Measurements from ENCODE around the gene SP8. TPM values are rescaled to one million over a fixed set of nuclear protein-coding genes. Genes with fewer than 3 reads are reported as not detected.

SP8 gene
- total RNA-seq, 4 donors from 2014 or later = 0.72 to 24.8 (median 5.5) TPM; not detected in 1

- no peak overlapping the region for H3K4me3 ChIP-seq
- 88% methylated on average over 5 of the region's 5 CpGs for WGBS
- no peak for DNase-seq (ENCODE audit: low spot score in 2 of 2)
- no peaks in the 10 kb centered on the region for H3K36me3 ChIP-seq
- no peak overlapping the region for H3K27ac ChIP-seq
- peaks cover 10% of the 10 kb centered on the region for H3K27me3 ChIP-seq
- TF ChIP-seq POLR2AphosphoS5 (IDR thresholded peaks at IDR 0.05) (no peak), POLR2A (IDR thresholded peaks at IDR 0.05) (no peak), EP300 (IDR thresholded peaks at IDR 0.05) (no peak), CTCF (IDR thresholded peaks at IDR 0.05) (no peak)
- no peaks in the 10 kb centered on the region for H3K4me1 ChIP-seq
- H3K9me3 ChIP-seq = no peaks in the 10 kb centered on the region
Observed at GRCh38 chr7:20742913-20743312, 43.8 kb downstream of the SP8 start.

GRCh38 chr7:20741801-20742200 is 44.9 kb downstream of the SP8 start:
- TF ChIP-seq EP300 (IDR thresholded peaks at IDR 0.05) = no peak
- no peak for TF ChIP-seq POLR2AphosphoS5 (IDR thresholded peaks at IDR 0.05)
- TF ChIP-seq CTCF (IDR thresholded peaks at IDR 0.05) = no peak
- no peak for TF ChIP-seq POLR2A (IDR thresholded peaks at IDR 0.05)
- no peak overlapping the region for H3K4me3 ChIP-seq
- H3K9me3 ChIP-seq = no peaks in the 10 kb centered on the region
- no peak overlapping the region for H3K27ac ChIP-seq
- H3K4me1 ChIP-seq = no peaks in the 10 kb centered on the region
- no peaks in the 10 kb centered on the region for H3K36me3 ChIP-seq
- no peak for DNase-seq (ENCODE audit: low spot score in 2 of 2)
- H3K27me3 ChIP-seq = peaks cover 10% of the 10 kb centered on the region
- 98% methylated on average over 2 of the region's 2 CpGs for WGBS

- no peak overlapping the region for H3K27ac ChIP-seq
- no peak overlapping the region for H3K4me3 ChIP-seq
- H3K36me3 ChIP-seq = no peaks in the 10 kb centered on the region
- H3K27me3 ChIP-seq = peaks cover 4% of the 10 kb centered on the region
- 94% methylated on average over 11 of the region's 11 CpGs for WGBS
- no peaks in the 10 kb centered on the region for H3K9me3 ChIP-seq
- H3K4me1 ChIP-seq = no peaks in the 10 kb centered on the region
- TF ChIP-seq POLR2AphosphoS5 (IDR thresholded peaks at IDR 0.05) (no peak), POLR2A (IDR thresholded peaks at IDR 0.05) (no peak), EP300 (IDR thresholded peaks at IDR 0.05) (no peak), CTCF (IDR thresholded peaks at IDR 0.05) (no peak)
- DNase-seq (ENCODE audit: low spot score in 2 of 2) = no peak
Observed at GRCh38 chr7:20738518-20739481, 47.9 kb downstream of the SP8 start.

- no peaks in the 10 kb centered on the region for H3K4me1 ChIP-seq
- no peaks in the 10 kb centered on the region for H3K27me3 ChIP-seq
- 72% methylated on average over 5 of the region's 5 CpGs for WGBS
- H3K9me3 ChIP-seq = no peaks in the 10 kb centered on the region
- DNase-seq (ENCODE audit: low spot score in 2 of 2) = no peak
- H3K4me3 ChIP-seq = no peak overlapping the region
- H3K36me3 ChIP-seq = no peaks in the 10 kb centered on the region
- no peak overlapping the region for H3K27ac ChIP-seq
- no peak for TF ChIP-seq EP300 (IDR thresholded peaks at IDR 0.05)
- TF ChIP-seq POLR2AphosphoS5 (IDR thresholded peaks at IDR 0.05) = no peak
- TF ChIP-seq POLR2A (IDR thresholded peaks at IDR 0.05) = no peak
- no peak for TF ChIP-seq CTCF (IDR thresholded peaks at IDR 0.05)
Observed at GRCh38 chr7:20737840-20738448, 48.7 kb downstream of the SP8 start.

Data from suprapubic skin (tissue), 4 donors.